HG02642 (cell line): Measurements from ENCODE around the gene ENTREP3.
A peak's percentile ranks its signal among the peaks of the same experiment; 100 is the strongest.

ENCODE experiments used
- ATAC-seq: cut with Tn5 transposase; IDR thresholded peaks from one replicate; pipeline ENCODE4 v1.9.1; 2021; ENCODE audit warnings: mild to moderate bottlenecking; ENCODE audit not compliant: unreplicated experiment, poor library complexity

ENTREP3 gene

DNA sequence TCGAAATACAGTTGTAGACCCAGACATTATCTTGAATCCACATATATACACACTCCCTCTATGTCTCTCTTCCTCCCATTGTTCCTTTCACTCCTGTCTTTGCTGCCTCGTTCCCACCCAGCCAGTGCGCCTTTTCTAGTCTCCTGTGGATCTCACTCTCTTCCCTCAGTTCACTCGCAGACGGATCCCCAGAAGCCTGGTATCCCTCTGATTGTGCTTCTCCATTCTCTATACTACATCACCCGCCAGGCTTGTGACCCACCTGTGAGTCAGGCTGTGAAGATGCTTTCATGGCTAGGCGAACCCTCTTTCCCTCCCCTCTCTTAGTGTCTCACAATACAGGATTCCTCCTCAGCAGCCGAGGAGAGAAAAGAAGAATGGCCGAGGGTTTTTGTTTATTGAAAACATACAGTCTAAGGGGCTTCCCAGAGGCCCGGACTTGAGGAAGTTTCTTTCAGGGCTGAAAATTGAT lies 23.4 kb upstream of the ENTREP3 start:
- no peak for ATAC-seq

GRCh38 chr1:155277902-155278688 lies 22.8 kb upstream of the ENTREP3 start:
- no peak for ATAC-seq

- ATAC-seq = peak; percentile 75
Observed at GRCh38 chr1:155277070-155277901, 22.0 kb upstream of the ENTREP3 start, which contains the start of gene HCN3. HCN3 (plus strand) TSS chr1:155277463; CDS start chr1:155277591, 128 bp downstream.

GRCh38 chr1:155273343-155274245 lies 18.3 kb upstream of the ENTREP3 start, which contains the start of gene CLK2:
CLK2 (minus strand) TSS chr1:155273504; CDS start chr1:155270977, 2,527 bp downstream.
- peak; percentile 82 for ATAC-seq

DNA sequence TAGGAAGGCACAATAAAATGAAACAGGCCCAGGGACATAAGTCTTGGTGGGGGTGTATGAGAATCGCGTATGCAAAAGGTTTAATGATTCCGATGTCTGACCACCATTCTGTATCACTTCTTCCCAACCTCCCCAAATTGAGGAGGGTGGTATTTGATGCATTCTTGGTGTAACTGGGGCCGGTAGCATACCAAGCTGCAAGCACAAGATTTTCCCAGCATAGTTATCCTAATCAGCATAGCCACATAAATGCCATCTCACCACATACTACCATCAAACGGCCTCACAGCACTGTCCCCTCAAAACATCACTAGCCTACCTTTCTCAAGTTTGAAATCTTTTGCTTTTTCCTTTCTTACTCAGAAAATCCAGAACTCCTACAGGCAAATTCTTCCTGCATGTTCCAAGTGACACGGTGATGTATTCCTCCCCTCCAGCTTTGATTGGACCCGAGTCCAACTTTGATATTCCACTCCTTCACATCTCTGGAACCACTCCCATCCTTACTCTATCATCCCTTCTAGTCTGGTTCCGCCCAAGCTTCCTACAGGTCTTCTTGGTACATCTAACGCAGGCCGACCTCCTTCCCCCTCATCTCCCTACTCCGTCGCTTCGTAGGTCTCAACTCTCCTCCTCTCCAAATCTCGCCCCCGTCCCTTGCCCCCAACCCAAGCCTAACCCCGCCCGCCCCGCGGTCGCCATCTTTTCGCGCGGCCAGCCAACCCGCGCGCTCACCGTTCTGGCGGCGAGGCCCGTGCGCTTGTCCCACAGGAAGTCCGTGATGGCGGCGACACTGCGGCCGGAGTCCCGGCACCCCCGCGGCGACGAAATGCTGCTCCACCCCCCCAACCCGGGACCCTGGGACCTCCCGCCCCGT lies 17.4 kb upstream of the ENTREP3 start:
- peak; percentile 41 for ATAC-seq

DNA sequence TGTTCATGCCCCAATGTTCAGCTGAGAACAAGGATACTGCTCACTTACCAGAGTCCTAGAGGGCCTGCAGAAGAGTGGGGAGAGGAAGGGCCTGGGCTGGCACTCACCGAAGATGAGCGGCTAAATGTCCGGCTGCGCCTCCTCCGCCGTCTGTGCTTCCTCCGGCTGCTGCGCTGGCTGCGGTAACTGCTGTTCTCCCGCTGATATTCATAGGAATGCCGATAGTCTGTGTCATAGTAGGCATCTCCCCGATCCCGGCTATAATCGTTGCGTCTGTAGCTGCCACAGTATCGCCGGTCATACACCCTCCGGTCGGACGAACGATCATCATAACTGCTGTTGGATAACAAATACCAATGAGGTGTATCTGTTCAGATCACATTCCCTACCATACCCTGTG lies 14.1 kb upstream of the ENTREP3 start:
- ATAC-seq = no peak

DNA sequence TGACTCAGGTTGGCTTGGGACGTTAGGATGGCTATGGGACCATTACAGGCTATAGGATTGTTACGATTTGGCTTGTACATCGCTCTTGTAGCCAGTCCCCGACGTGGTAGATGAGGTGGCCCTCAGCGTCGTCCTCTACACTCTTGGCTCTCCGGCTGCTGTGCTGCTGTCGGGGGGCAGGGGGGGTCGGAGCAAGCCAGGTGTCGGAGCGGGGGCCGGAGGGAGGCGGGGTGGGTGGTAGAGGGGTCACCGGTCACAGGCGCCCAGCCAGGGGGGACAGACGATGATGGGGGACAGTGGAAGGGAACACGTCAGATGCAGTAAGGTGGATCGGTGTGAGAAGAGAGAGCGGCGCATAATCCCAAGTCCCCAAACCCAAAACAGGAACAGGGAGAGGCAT lies 13.3 kb upstream of the ENTREP3 start:
- no peak for ATAC-seq

DNA sequence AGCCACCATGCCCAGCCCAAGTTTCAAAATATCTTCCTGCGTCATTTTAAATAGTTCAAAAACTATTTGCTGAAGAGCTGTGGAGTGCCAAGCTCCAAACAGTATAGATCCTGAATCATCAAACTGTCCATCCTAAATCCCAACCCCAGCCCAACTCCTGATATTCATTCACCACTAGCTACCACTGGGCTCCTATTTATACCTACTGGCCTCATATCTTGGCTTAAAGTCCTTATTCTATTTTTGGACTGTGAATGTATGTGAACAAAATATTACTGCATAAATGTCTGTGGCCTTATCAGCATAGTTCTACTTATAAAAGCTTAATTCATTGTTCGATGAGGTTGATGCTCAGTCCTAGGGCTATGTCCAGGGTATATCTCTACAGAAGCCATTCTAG lies 12.1 kb upstream of the ENTREP3 start:
- ATAC-seq = no peak

GRCh38 chr1:155266553-155266952 lies 11.3 kb upstream of the ENTREP3 start:
- ATAC-seq = no peak

GRCh38 chr1:155263067-155263466 lies 7.8 kb upstream of the ENTREP3 start:
- ATAC-seq = no peak

DNA sequence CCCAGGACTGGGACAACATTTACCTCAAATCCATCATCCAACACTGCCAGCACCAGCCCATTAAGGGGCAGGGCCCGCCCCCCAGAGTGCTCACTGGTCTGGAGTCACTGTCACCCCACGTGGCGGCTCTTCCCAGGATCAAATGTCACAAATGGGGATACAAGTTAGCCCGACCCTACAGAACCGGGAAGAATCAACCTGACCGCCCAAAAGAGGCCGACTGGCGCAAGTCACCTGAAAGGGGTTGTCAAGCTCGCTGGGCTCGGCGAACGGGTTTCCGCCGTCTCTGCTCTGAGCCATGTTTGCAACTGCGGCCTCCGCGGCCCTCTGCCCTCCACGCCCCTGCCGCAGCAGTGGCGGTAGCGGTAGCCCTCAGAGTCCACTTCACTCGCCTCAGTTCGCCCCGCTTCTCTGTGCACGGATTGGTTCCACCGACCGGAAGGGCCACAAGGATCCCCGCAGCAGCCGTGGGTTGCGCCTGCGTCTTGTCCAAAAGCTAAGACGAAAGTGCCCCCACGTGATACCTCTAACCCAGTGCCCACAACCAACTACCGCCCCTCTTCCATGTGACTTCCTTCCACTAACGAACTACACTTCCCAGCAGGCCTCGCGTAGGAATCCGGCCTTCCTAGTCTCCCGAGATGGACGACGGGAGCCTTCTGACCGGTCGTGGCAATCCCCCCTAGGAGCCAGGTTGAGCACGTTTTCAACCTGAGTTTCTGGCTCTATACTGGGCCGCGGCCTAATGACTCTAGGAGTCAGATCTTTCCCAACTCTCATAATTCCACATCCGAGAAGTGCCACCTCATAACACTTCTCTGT lies 6.8 kb upstream of the ENTREP3 start, which contains the start of gene SCAMP3:
Gene SCAMP3 (minus strand): TSS at position 509 of the 822 bp plus-strand sequence. CDS start 209 bp downstream, at position 300.
- ATAC-seq = peak; percentile 90

DNA sequence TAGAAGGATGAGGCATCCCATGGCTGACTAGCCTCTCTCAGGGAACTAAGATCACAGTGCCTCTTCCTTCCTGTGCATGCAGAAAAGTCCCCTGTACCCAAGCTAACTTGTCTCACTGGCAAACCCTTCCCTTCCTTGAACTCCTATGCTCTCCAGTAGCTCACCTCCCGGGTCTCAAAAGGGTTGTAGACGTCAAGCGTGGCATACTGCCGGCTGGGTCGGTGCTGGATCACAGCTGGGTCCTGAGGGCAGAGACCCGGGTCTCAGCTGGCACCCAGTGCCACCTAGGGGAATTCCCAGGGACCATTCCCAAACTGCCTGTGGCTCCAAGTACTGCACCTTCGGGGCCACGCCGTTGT lies 6.2 kb upstream of the ENTREP3 start:
- ATAC-seq = peak; percentile 9

- no peak for ATAC-seq
Observed at GRCh38 chr1:155260276-155260675, 5.0 kb upstream of the ENTREP3 start.

DNA sequence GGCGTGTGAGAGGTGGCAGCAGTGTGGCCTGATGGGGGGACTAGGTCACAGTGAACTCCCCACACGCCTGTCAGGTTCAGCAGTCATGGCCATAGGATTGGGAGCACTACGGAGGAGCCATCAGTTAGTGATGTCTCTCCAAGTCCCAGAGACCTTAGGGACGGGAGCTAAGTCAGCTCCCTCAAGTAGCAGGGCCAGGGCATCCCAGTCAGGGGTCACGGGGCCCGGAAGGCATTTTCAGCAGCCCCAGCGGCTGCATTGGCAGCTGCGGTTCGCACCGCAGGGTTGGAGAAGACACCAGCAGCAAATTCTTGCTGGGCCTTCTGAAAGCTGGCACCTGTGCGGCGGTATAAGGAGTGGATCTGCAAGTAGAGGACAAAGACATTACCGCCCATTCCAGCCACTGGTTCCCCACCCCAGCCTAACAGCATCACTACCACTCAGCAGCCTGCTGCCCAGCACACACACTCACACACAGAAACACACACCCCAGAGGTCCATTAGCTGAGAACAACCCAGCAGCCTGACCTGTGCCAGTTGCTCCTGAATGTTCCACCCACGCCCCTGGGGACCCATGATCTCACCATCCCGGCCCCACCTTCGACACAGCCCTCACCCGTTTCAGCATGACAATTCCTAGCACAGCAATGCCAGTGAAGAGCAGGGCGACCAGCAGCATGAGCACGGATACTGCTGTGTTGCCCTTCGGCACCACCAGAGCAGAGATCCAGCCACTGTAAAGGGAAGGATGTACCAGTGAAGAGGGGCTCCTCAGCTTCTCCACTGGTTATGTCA lies 972 bp upstream of the ENTREP3 start:
- no peak for ATAC-seq

DNA sequence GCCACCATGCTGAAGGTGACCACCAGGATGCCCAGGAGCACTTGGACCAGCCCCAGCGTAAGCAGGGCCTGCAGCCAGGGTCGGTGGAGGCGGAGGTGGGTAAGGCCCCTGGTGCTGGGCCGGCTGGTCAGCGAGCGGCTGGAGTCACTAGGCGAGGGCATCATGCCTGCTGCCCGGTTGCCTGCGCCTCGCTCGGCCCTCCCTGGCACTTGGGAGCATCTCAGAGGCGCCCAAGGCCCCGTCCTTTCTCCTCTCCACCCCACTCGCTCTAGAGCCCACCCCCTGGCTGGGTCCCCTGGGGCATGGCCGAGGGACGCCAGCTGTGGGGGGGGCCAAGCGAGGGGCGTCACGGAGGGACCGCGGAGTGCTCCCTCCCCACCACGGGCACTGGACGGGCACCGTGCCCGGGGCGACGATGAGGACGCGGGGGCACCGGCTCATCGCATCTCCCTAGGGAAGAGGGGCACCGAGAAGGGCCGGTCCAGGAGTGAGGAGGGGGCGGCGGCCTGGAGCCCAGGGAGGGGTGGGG lies 505 bp downstream of the ENTREP3 start:
- ATAC-seq = no peak

- ATAC-seq = no peak
Observed at GRCh38 chr1:155254228-155254713, 1.0 kb downstream of the ENTREP3 start.

GRCh38 chr1:155253797-155254196 lies 1.5 kb downstream of the ENTREP3 start:
- ATAC-seq = no peak
